Activated T-cell treated with anti-CD3 and anti-CD28 coated beads, Interleukin-2, amount 50 U/mL, for 24 hours (primary cell): ENCODE measurements around the gene HMGCS2.

Experiments used
- DNase-seq: peaks from one replicate; pipeline ENCODE4 v3.0.0-alpha.2; 2020
- H3K27ac Mint-ChIP-seq: 2 replicates; pipeline ENCODE4 v1.8.0; 2020; ENCODE audit warnings: mild to moderate bottlenecking, mixed read lengths
- H3K27me3 Mint-ChIP-seq: 2 replicates; pipeline ENCODE4 v1.8.0; 2020; ENCODE audit warnings: mixed read lengths
- H3K36me3 Mint-ChIP-seq: 2 replicates; pipeline ENCODE4 v1.8.0; 2020; ENCODE audit warnings: low read depth, mixed read lengths
- H3K4me1 Mint-ChIP-seq: 2 replicates; pipeline ENCODE4 v1.8.0; 2020; ENCODE audit warnings: low read depth, mixed read lengths
- H3K4me3 Mint-ChIP-seq: 2 replicates; pipeline ENCODE4 v1.8.0; 2020; ENCODE audit warnings: mild to moderate bottlenecking, moderate library complexity, mixed read lengths
- H3K9me3 Mint-ChIP-seq: 2 replicates; pipeline ENCODE4 v1.8.0; 2020; ENCODE audit warnings: mixed read lengths

The HMGCS2 gene

GRCh38 chr1:119758584-119758983 lies 10.1 kb downstream of the HMGCS2 start:
- H3K4me1 Mint-ChIP-seq, result no peaks in the 10 kb centered on the region
- no peak overlapping the region for H3K4me3 Mint-ChIP-seq
- H3K27ac Mint-ChIP-seq, result no peak overlapping the region
- no peak for DNase-seq
- no peaks in the 10 kb centered on the region for H3K9me3 Mint-ChIP-seq
- H3K27me3 Mint-ChIP-seq, result peaks cover 6% of the 10 kb centered on the region
- H3K36me3 Mint-ChIP-seq, result no peaks in the 10 kb centered on the region

GRCh38 chr1:119752592-119752991 lies 16.1 kb downstream of the HMGCS2 start:
- peaks cover 12% of the 10 kb centered on the region for H3K27me3 Mint-ChIP-seq
- H3K27ac Mint-ChIP-seq, result no peak overlapping the region
- no peaks in the 10 kb centered on the region for H3K36me3 Mint-ChIP-seq
- no peak overlapping the region for H3K4me3 Mint-ChIP-seq
- DNase-seq, result no peak
- peaks cover 2% of the 10 kb centered on the region for H3K4me1 Mint-ChIP-seq
- H3K9me3 Mint-ChIP-seq, result no peaks in the 10 kb centered on the region

- Mint-ChIP-seq H3K27me3 (peaks cover 8% of the 10 kb centered on the region), H3K4me3 (no peak overlapping the region), H3K36me3 (peaks cover 13% of the 10 kb centered on the region), H3K27ac (no peak overlapping the region), H3K4me1 (peaks cover 22% of the 10 kb centered on the region), H3K9me3 (no peaks in the 10 kb centered on the region)
- DNase-seq, result no peak
Measured at GRCh38 chr1:119748040-119748439, 20.7 kb downstream of the HMGCS2 start.

- Mint-ChIP-seq H3K27ac (no peak overlapping the region), H3K4me3 (no peak overlapping the region), H3K4me1 (peaks cover 22% of the 10 kb centered on the region), H3K36me3 (peaks cover 15% of the 10 kb centered on the region), H3K27me3 (peaks cover 7% of the 10 kb centered on the region), H3K9me3 (no peaks in the 10 kb centered on the region)
- no peak for DNase-seq
Measured at GRCh38 chr1:119747451-119747850, 21.3 kb downstream of the HMGCS2 start.

- H3K4me1 Mint-ChIP-seq, result peaks cover 22% of the 10 kb centered on the region
- no peak for DNase-seq
- peaks cover 33% of the 10 kb centered on the region for H3K36me3 Mint-ChIP-seq
- no peaks in the 10 kb centered on the region for H3K27me3 Mint-ChIP-seq
- H3K4me3 Mint-ChIP-seq, result no peak overlapping the region
- no peaks in the 10 kb centered on the region for H3K9me3 Mint-ChIP-seq
- H3K27ac Mint-ChIP-seq, result no peak overlapping the region
Measured at GRCh38 chr1:119745034-119745433, 23.7 kb downstream of the HMGCS2 start.

- Mint-ChIP-seq H3K9me3 (no peaks in the 10 kb centered on the region), H3K36me3 (peaks cover 38% of the 10 kb centered on the region), H3K27me3 (no peaks in the 10 kb centered on the region), H3K4me3 (no peak overlapping the region), H3K4me1 (peaks cover 22% of the 10 kb centered on the region), H3K27ac (no peak overlapping the region)
- no peak for DNase-seq
Measured at GRCh38 chr1:119744598-119744942, 24.1 kb downstream of the HMGCS2 start.

- peaks cover 22% of the 10 kb centered on the region for H3K4me1 Mint-ChIP-seq
- DNase-seq, result peak; percentile 64
- no peak overlapping the region for H3K4me3 Mint-ChIP-seq
- H3K36me3 Mint-ChIP-seq, result peaks cover 44% of the 10 kb centered on the region
- H3K27ac Mint-ChIP-seq, result no peak overlapping the region
- H3K9me3 Mint-ChIP-seq, result no peaks in the 10 kb centered on the region
- no peaks in the 10 kb centered on the region for H3K27me3 Mint-ChIP-seq
Measured at GRCh38 chr1:119743776-119744597, 24.7 kb downstream of the HMGCS2 start.

GRCh38 chr1:119743308-119743707 lies 25.4 kb downstream of the HMGCS2 start:
- peaks cover 46% of the 10 kb centered on the region for H3K36me3 Mint-ChIP-seq
- DNase-seq, result no peak
- H3K27ac Mint-ChIP-seq, result no peak overlapping the region
- H3K4me3 Mint-ChIP-seq, result no peak overlapping the region
- no peaks in the 10 kb centered on the region for H3K27me3 Mint-ChIP-seq
- H3K4me1 Mint-ChIP-seq, result peaks cover 22% of the 10 kb centered on the region
- H3K9me3 Mint-ChIP-seq, result no peaks in the 10 kb centered on the region

GRCh38 chr1:119742677-119743076 lies 26.0 kb downstream of the HMGCS2 start:
- no peak overlapping the region for H3K27ac Mint-ChIP-seq
- H3K27me3 Mint-ChIP-seq, result no peaks in the 10 kb centered on the region
- DNase-seq, result no peak
- peaks cover 53% of the 10 kb centered on the region for H3K36me3 Mint-ChIP-seq
- no peaks in the 10 kb centered on the region for H3K9me3 Mint-ChIP-seq
- no peak overlapping the region for H3K4me3 Mint-ChIP-seq
- peaks cover 21% of the 10 kb centered on the region for H3K4me1 Mint-ChIP-seq

GRCh38 chr1:119742202-119742601 lies 26.5 kb downstream of the HMGCS2 start:
- H3K4me3 Mint-ChIP-seq, result no peak overlapping the region
- no peak for DNase-seq
- H3K9me3 Mint-ChIP-seq, result no peaks in the 10 kb centered on the region
- no peak overlapping the region for H3K27ac Mint-ChIP-seq
- peaks cover 54% of the 10 kb centered on the region for H3K36me3 Mint-ChIP-seq
- peaks cover 20% of the 10 kb centered on the region for H3K4me1 Mint-ChIP-seq
- no peaks in the 10 kb centered on the region for H3K27me3 Mint-ChIP-seq

GRCh38 chr1:119740896-119741780 lies 27.6 kb downstream of the HMGCS2 start:
- Mint-ChIP-seq H3K27ac (no peak overlapping the region), H3K36me3 (peaks cover 65% of the 10 kb centered on the region), H3K4me3 (no peak overlapping the region), H3K9me3 (no peaks in the 10 kb centered on the region), H3K4me1 (peaks cover 16% of the 10 kb centered on the region), H3K27me3 (no peaks in the 10 kb centered on the region)
- DNase-seq, result no peak

GRCh38 chr1:119740261-119740660 lies 28.4 kb downstream of the HMGCS2 start:
- no peaks in the 10 kb centered on the region for H3K9me3 Mint-ChIP-seq
- H3K27me3 Mint-ChIP-seq, result no peaks in the 10 kb centered on the region
- H3K4me1 Mint-ChIP-seq, result peaks cover 9% of the 10 kb centered on the region
- H3K36me3 Mint-ChIP-seq, result peaks cover 74% of the 10 kb centered on the region
- H3K27ac Mint-ChIP-seq, result no peak overlapping the region
- no peak overlapping the region for H3K4me3 Mint-ChIP-seq
- DNase-seq, result no peak

GRCh38 chr1:119739150-119739549 lies 29.6 kb downstream of the HMGCS2 start:
- Mint-ChIP-seq H3K27ac (no peak overlapping the region), H3K4me3 (no peak overlapping the region), H3K36me3 (peaks cover 79% of the 10 kb centered on the region), H3K9me3 (no peaks in the 10 kb centered on the region), H3K4me1 (peaks cover 5% of the 10 kb centered on the region), H3K27me3 (no peaks in the 10 kb centered on the region)
- DNase-seq, result no peak

GRCh38 chr1:119738100-119738720 lies 30.5 kb downstream of the HMGCS2 start:
- no peak for DNase-seq
- H3K27ac Mint-ChIP-seq, result peak overlapping the region; percentile 27
- peaks cover 74% of the 10 kb centered on the region for H3K36me3 Mint-ChIP-seq
- H3K4me1 Mint-ChIP-seq, result no peaks in the 10 kb centered on the region
- no peaks in the 10 kb centered on the region for H3K9me3 Mint-ChIP-seq
- H3K27me3 Mint-ChIP-seq, result no peaks in the 10 kb centered on the region
- no peak overlapping the region for H3K4me3 Mint-ChIP-seq
